Effector CD4-positive, alpha-beta T cell (primary cell): ENCODE data around the gene DSTYK.
"Not testable (repeated sequence)": the region's sequence is repeated elsewhere in the genome, so short reads cannot be mapped to it uniquely, and the experiment has no call there.

ENCODE experiments used
- DNase-seq: peaks from one replicate; pipeline ENCODE4 v3.0.0-alpha.2; 2020

The DSTYK gene

DNA sequence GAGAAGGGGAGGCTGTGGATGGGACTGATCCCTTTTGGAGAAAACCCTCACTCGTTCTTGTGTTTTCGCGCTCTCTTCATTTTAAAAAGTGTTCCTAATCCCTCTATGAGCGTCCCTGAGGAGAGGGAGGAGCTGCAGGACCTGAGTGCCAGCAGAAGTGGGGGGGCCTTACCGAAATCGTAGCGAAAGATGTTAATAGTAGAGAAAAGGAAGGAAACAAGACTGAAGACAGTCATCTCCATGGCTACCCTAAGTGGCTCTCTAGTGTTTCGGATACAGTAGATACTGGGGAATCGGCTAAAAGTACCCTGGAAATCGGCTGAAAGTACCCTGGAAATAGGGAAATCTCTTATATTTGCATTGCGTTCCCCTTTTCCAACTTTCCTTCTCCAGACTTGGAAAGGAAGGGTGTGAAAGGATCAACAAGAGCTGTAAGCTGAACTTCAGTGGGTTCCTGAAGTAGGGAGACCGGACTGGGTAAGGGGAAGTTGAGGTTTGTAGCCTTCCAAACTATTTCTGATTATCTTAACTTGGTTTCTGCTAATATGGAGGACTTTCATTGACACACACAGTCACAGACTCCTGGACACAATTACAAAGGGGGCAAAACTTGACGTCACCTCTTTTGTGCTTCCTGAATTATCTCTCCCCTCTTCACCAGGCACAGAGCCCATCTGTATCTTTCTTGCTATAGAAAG lies 486 bp upstream of the DSTYK start:
- no peak for DNase-seq

DNA sequence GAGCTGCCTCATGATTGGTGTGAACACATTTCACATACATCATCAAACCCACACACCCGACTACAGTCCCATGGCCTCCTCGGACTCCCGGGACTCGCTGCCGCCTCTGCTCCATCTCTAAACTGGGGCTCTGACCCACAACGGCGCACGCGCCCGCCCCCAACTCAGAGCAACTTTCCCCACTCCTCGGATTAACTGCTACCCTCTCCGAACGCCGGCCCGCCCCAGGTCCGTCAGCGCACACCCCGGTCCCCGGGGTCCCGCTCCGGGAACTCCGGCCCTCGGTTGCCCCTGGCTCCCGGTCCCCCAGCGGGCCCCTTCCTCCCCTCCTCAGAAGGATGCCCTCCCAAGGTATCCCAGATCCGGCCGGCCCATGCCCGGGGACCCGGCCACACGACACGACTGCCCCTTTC lies 740 bp downstream of the DSTYK start:
- DNase-seq: no peak

DNA sequence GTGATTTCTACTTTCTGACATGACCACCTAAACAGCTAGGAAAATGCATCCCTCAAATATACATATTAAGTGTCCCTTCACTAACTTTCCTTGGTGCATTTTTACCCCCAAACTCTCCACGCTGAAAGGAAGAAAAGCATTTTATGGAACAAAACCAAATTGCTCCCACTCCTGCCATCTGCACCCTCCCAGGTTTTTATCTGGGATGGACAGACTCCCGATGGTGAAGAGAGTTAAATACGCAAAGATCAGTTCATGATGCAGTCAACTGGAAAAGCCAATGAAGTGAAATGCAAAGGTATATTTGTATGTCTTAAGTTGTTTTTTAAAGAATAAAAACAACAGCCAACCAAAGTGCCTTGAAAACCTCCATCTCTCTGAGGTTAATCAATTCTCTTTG lies 2.7 kb downstream of the DSTYK start:
- DNase-seq: no peak

DNA sequence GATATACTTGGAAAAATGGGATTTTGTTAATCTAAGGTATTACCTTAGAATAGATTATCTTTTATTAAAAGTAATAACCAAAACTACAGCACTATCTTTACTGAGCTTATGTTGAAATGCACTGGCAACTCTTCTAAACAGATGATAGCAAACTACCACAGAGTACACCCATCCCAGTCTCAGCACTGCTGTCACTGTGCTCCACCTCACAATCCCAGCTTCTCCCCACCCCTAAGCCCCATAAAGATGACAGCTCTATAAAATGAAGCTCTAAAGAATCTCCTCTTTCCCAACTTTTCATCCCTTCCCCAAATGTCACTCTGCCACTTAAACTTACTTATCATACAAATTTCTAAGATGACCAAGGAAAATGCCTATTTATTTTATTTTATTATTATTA lies 6.4 kb downstream of the DSTYK start:
- no peak for DNase-seq

DNA sequence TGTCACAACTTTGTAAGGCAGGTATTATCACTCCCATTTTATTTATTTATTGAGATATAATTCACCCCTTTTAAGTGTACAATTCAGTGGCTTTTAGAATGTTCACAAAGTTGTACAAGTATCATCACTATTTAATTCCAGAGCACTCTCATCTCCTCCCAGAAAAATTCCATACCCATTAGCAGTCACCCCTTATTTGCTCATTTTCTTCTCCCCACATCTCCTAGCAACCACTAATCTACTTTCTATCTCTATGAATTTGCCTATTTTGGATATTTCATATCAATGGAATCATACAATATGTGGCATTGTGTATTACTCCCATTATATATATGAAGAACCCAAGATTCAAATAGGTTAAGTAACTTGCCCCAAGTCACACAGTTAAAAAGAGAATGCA lies 7.0 kb downstream of the DSTYK start:
- no peak for DNase-seq

DNA sequence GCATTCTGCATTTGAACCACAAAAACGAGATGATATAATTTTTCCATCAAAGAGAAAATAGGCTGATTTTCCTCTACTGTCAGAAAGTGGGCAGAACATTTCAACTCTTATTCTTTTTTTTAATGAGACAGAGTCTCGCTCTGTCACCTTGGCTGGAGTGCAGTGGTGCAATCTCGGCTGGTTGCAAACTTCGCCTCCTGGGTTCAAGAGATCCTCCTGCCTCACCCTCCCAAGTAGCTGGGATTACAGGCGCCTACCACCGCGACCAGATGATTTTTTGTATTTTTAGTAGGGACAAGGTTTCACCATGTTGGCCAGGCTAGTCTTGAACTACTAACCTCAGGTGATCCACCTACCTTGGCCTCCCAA lies 11.6 kb downstream of the DSTYK start:
- DNase-seq: no peak

DNA sequence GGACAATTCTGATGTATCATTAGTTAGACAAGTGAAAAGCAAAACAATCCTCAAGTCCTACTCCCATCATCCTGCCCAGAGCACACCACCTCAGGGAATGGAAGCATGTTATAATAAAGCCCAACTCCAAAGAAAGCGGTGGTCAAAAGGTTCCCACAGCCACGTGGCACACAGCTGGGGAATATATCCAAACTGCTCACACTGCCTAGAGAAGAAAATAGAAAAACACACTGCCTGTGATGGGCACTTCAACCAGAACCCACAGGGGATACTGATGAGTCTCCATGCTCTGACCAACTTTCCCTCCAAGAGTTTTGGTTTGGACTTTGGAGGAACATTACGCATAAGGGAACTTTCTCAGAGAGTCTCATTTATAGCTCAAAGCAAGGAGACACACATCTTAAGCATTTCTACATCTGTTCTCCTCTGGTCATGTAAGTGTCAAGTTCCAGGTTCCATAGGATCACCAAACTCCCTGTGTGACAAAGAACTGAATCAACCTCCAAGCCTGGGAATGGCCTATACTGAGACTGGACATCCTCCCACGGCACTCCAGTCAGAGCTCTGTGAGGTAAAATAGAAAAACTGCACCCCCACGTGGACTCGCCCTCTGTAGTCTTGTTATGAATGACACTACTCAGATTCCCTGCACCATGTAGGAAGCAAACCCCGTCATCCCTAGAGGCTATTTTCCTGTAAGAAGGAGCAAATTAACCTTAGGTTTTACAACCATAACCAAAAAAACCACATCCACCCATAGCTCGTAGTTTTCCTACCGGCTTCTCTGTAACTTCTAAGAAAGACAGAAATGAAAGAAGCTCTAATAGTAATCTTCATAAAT lies 12.2 kb downstream of the DSTYK start:
- DNase-seq: no peak

DNA sequence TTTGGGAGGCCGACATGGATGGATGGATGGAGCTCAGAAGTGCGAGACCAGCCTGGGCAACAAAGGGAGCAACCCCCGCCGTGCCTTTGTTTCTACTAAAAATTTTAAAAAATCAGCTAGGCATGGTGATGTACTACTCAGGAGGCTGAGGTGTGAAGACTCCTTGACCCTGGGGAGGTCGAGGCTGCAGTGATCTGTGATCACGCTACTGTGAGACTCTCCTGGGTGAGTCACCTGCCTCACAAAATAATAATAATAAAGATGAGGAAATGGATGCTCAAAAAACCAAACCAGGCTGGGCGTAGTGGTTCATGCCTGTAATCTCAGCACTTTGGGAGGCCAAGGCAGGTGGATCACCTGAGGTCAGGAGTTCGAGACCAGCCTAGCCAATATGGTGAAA lies 19.2 kb downstream of the DSTYK start:
- no peak for DNase-seq

DNA sequence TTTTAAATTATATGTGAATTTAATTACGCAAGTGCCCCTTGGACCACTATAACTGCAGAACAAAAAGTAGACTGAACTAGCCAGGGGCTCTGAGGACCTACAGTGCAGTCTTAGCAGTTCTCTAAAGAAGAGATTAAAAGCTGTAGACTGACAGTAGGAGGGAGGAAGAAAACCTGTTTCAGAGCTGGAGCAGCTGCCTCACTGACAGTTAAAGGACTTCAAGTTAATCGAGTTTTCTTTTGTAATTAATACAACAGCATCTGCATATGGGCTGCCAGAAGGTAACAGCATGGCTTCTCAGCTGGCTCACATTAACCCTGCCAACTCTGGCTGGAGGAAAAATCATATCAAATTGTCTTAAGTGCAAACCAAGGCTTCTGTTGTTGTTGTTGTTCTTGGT lies 19.9 kb downstream of the DSTYK start:
- DNase-seq: no peak

DNA sequence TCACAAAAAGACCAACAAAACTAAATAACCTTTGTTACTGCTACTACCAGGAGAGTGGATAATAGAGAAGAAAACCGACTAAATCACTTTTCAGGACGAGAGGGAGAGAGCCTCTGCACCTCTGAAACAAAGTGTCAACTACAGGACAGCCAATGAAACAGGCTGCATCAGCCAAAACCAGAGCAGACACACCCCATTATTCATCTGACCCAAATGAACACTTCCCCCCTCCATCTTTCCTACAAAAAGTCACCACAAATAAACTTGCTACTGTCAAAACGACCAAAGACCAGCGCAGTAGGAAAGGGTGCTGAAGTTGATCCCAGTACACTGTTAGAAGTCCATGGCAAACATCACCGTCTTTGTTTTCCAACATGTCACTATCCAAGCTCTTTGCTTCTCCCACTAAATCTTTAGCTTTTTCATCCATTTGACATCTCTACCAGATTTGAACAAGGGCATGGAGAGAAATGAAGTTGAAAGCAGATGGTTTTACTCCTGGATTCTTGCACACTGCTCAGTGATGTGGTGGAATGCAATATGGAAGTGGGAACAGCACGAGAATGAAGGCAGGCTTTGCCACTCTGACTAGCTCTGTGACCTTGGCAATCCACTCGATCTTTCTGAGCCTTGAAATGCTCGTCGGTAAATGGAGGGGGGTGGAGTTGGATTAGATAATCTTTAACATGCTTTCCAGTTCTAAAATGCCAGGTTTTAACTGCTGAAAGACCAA lies 20.5 kb downstream of the DSTYK start:
- DNase-seq: no peak

DNA sequence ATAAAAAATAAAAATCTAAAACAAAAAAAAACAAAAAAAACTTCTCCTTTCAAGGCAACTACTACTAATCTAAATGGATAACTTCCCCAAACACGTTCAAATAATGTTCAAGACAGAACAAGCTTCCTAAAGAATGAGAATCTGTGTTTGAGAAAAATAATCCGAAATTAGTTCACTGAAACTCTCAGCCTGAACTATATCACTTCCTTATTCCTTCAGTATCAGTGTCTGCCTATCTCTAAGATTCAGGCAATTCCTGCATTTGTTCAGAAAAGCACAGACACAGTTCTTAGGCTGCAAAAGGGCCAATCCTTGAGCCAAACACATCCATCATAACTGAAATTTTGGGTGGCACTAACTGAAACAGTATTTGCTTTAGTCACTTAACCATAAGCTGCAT lies 22.4 kb downstream of the DSTYK start:
- no peak for DNase-seq

DNA sequence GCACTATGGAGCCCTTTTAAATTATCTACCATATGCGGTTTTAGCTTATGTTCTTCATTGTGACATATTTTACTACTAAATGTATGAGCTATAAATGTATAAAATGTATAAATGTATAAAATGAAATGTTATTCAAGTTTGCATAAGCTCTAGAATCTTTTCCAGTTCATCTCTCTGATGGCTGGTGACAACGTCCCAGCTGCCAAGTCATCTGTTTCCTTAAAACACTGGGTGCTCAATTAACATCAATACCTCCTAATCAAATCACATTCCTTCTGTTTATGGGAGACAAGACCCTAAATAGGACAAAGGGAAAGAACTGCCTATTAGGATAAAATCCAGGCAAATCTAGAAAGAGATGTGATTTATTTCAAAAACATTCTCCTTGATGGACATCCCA lies 22.9 kb downstream of the DSTYK start:
- DNase-seq: no peak

DNA sequence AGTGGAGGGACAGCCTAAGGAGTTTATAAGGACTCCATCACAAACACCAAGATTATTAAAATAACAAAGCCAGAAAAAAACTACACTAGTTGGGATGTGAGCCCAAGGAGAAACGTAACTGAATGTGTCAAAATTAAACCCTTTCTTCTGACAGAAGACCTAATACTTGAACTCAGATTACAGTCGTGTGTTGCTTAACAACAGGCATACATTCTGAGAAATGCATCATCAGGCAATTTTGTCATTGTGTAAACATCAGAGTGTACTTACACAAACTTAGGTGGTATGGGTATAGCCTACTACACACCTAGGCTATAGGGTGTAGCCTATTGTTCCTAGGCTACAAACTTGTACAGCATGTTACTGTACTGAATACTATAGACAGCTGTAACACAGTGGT lies 23.4 kb downstream of the DSTYK start:
- no peak for DNase-seq

DNA sequence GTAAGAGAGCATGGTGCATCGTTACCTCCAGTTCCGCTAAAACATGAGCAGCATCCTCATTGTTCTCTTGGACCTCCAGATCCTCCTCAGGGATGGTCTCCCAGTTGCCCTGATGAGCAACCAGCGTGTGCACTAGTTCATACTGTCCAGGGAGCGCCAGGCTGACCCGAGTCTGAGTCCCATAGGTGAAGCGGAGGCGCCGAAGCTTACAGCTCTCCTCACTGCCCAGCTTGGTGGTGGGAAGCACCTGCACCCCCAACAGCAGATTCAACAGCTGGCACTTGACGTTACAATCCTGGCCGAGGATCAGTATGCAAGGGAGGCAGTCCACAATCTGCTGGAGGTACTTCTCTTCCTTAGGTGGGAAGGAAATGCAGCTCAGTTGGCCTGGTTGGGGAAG lies 24.1 kb downstream of the DSTYK start:
- DNase-seq: no peak

DNA sequence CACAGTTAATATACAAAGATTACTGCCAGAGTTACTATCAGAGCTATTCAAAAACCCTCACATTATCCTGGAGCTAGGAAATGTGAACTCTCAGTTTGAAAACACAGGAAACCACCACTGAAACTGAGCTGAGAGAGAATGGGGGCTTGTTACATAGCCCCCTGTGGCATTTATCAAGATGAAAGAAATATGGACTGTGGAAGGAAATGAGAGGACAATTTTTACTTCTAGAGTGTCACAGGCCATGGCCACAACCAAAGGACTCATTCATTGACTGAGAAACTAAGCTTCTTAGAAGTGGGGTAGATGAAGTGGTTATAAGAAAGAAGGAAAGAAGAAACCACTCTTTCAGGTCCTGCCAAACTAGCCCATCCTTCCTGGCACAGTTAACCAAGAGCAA lies 25.3 kb downstream of the DSTYK start:
- no peak for DNase-seq

DNA sequence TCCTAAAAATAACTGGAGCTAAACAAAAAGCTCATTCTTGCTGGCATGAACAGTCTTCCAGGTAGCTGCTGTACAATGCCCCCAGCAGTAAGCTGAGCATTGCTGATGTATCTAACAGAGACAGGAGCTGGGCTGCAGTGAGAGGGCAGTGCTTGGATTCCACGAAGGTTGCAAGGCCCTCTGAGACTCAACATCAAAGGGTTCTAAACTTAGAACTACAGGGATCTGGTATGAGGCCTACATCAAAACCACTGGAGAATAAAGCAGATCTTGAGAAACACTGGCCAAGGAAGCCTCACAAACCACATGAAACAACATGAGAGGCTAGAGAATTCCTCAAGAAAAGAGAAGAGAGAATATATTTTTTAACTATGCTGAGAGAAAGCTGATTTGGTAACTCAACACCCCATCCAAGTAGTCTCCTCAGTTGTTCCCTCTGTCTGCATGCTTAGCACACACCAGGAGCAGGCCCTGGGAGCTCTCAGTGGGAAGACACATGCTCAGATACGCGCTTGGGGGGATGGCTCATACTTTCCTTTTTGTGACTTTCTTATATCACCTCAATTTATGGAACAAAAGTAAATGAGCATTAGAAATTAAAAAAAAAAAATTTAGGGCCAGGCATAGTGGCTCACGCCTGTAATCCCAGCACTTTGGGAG lies 27.7 kb downstream of the DSTYK start:
- no peak for DNase-seq

DNA sequence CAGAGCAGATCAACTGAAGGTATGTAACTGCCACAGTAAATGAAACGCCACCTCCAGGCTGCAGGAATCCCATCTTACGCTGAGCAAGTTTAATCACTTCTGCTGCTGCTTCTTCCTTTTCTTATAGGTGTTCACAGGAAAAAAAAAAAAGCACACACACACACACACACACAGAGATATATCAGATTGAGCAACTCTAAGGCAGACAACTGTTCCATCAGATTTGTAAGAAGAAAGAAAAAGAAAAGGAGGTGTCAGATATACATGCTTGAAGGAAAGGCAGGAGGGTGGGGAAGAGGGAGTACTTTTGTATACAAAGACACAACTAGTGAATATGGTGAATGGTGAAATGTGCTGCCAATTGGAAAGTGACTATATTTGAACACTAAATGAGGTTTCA lies 28.6 kb downstream of the DSTYK start:
- no peak for DNase-seq

DNA sequence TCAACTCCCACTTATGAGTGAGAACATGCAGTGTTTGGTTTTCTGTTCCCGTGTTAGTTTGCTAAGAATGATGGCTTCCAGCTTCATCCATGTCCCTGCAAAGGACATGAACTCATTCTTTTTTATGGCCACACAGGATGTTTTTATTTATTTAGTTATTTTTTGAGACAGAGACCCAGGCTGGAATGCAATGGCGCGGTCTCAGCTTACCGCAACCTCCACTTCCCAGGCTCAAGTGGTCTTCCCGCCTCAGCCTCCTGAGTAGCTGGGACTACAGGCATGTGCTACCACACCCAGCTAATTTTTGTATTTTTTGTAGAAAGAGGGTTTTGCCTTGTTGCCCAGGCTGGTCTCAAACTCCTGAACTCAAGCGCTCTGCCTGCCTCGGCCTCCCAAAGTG lies 31.2 kb downstream of the DSTYK start:
- DNase-seq: not testable (repeated sequence)

DNA sequence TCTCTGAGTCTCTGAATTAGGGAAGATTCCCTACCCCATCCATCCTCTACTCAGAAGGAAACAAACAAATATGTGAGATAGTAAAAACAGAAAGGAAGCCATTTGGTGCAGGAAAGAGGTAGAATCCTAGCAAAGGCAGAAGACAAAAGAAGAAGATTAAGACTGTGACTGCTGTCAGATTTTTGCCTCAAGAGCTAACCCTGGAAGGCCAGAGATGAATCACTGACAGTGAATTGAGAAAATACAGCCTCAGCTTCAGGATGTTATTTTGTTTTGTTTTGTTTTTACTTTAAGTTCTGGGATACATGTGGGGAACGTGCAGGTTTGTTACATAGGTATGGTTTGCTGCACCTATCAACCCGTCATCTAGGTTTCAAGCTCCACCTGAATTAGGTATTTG lies 31.7 kb downstream of the DSTYK start:
- DNase-seq: no peak

DNA sequence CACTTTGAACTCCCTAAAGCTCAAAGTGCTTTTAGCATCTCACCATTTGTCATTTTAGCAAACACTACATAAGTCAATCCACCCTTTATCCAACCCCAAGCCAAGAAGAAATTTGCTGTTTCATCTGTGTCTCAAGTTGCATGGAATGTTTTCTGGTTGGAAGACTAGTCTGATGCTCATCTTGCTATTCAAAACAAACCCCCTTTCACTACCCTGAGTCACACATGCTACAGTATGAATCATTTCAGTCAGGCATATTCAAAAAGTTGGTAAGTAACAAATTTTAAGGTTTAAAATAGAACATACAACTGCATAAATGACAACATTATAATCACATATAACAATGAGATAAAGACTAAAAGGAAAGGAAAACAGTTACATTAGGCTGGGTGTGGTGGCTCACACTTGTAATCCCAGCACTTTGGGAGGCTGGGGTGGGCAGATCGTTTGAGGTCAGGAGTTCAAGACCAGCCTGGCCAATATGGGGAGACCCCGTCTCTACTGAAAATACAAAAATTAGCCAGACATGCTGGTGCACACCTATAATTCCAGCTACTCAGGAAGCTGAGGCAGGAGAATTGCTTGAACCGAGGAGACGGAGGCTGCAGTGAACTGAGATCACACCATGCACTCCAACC lies 38.7 kb downstream of the DSTYK start:
- DNase-seq: no peak

DNA sequence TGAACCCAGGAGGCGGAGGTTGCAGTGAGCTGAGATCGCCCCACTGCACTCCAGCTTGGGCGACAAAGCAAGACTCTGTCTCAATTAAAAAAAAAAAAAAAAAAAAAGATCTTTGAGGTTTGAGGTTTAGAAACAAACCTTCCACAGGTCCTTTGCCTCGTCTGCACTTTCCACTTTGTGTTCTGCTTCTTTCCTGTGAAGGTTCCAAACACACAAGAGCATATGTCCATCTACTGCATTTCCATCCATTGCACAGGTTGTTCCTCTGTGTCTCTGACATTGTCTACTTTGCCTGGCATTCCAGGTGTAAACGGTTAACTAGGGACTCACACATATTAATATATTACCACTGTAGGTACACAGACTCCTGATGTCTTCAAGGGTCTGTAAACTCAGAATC lies 40.1 kb downstream of the DSTYK start:
- no peak for DNase-seq

DNA sequence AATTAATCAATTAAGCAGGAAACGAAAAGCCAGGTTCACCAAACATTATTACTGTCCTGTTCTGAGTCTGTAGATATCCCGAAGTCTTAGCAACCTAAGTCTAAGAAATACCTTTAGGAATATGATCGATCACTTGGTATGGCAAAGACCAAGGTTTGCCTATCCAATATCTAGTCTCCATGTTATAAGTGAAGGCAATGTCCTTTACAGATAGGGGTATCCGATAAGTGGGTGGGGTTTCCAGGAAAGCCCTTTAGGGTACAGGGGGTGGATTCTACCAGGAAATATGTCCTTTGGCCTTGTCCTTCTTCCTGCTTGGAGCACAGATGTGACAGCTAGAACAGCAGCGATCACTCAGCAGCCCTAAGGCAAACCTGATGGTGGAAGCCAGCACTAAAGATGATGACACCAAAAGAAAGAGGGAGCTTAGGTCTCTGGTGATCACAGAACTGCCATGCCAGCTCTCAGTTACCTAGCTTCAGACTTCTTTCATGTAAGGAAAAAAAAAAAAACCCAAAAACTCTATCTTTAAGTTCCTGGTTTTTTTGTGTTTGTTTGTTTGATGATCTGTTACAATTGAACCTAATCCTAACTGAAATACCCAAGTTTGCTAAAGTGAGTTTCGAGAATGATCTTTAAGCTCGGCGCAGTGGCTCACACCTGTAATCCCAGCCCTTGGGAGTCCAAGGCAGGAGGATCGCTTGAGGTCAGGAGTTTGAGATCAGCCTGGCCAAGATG lies 40.8 kb downstream of the DSTYK start:
- DNase-seq: no peak
